Measurements from ENCODE around the gene ZCWPW2.

The ZCWPW2 gene

DNA sequence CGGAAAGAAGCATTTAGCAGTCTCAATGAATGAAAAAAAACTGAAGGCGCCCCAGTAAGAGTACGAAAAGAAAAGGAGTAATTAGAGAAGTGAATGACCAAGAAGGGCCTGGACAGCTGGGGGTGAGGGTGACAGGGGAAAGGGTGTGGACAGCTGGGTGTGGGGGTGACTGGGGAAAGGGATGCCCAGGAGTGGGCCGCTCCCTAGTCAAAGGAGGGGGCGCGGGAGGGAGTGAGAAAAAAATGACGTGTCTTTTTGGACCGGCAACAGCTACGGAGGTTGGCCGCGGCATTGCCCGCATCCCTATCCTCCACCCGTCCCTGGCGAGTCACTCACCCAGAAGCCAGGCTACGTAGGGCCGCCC, 274 bp upstream of the ZCWPW2 start:
- TF ChIP-seq, protein P1, sequence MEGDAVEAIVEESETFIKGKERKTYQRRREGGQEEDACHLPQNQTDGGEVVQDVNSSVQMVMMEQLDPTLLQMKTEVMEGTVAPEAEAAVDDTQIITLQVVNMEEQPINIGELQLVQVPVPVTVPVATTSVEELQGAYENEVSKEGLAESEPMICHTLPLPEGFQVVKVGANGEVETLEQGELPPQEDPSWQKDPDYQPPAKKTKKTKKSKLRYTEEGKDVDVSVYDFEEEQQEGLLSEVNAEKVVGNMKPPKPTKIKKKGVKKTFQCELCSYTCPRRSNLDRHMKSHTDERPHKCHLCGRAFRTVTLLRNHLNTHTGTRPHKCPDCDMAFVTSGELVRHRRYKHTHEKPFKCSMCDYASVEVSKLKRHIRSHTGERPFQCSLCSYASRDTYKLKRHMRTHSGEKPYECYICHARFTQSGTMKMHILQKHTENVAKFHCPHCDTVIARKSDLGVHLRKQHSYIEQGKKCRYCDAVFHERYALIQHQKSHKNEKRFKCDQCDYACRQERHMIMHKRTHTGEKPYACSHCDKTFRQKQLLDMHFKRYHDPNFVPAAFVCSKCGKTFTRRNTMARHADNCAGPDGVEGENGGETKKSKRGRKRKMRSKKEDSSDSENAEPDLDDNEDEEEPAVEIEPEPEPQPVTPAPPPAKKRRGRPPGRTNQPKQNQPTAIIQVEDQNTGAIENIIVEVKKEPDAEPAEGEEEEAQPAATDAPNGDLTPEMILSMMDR (IDR thresholded peaks at IDR 0.05; ENCODE audit: low read depth, low read length) = no peak
- DNase-seq (ENCODE audit: low read depth in 2 of 2) = peak in 1 of 2 donors; percentile 96
- peak overlapping the region; percentile 78 to 85 for H3K4me3 ChIP-seq (replicated peaks in 1 of 2; ENCODE audit: low read depth in 2 of 2, low read length in 2 of 2)

DNA sequence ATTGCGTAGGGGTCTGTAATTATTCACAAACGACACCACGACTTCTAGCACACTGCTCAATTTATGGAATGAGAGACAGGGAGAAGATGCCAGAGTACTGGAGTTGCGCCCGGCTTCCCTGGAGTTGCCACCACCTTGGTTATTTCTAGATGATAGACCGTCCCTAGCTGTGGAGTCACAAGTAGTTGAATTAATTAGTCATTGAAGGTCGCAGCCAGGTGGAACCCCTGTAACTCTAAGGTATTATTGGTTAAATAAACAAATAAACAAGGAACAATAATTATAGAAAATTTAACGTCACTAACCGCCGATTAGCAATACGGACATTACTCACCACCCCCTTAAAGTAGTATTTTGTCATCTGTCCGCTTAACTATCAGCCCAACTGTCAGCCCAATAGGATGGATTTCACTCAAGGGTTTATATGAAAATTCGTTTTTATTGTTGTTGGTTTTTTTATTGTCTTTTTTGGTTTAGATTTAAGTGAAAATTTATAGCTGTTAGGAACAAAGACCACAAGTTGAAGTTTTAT, 1.0 kb downstream of the ZCWPW2 start:
- peak overlapping the region; percentile 78 to 85 for H3K4me3 ChIP-seq (replicated peaks in 1 of 2; ENCODE audit: low read depth in 2 of 2, low read length in 2 of 2)
- DNase-seq (ENCODE audit: low read depth in 2 of 2) = peak in 1 of 2 donors; percentile 57
- TF ChIP-seq, protein P1 (IDR thresholded peaks at IDR 0.05; ENCODE audit: low read depth, low read length) = peak; percentile 0

GRCh38 chr3:28376424-28376823, 27.9 kb downstream of the ZCWPW2 start:
- H3K4me3 ChIP-seq (replicated peaks in 1 of 2; ENCODE audit: low read depth in 2 of 2, low read length in 2 of 2) = no peak overlapping the region
- TF ChIP-seq, protein P1 (IDR thresholded peaks at IDR 0.05; ENCODE audit: low read depth, low read length) = no peak
- peak; percentile 94 for DNase-seq (ENCODE audit: low read depth in 2 of 2)

DNA sequence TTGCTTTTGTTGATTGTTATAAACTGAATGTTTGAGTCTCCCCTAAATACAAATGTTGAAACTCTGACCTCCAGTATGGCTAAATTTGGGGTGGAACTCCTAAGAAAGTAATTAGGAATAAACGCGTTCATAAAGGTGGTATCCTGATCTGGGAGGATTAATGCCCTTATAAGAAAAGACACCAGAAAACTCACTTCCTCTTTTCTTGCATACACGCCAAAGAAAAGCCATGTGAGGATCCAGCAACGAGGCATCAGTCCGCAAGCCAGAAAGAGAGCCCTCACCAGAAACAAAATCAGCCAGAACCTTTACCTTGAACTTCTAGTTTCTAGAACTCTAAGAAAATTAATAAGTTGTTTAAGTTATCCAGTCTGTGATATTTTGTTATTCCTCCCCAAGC, 37.5 kb downstream of the ZCWPW2 start:
- H3K4me3 ChIP-seq (replicated peaks in 1 of 2; ENCODE audit: low read depth in 2 of 2, low read length in 2 of 2) = no peak overlapping the region
- DNase-seq (ENCODE audit: low read depth in 2 of 2) = no peak
- TF ChIP-seq, protein P1 (IDR thresholded peaks at IDR 0.05; ENCODE audit: low read depth, low read length) = no peak

- TF ChIP-seq, protein P1 (IDR thresholded peaks at IDR 0.05; ENCODE audit: low read depth, low read length) = no peak
- H3K4me3 ChIP-seq (replicated peaks in 1 of 2; ENCODE audit: low read depth in 2 of 2, low read length in 2 of 2) = no peak overlapping the region
Observed at GRCh38 chr3:28388978-28389377, 40.5 kb downstream of the ZCWPW2 start.

DNA sequence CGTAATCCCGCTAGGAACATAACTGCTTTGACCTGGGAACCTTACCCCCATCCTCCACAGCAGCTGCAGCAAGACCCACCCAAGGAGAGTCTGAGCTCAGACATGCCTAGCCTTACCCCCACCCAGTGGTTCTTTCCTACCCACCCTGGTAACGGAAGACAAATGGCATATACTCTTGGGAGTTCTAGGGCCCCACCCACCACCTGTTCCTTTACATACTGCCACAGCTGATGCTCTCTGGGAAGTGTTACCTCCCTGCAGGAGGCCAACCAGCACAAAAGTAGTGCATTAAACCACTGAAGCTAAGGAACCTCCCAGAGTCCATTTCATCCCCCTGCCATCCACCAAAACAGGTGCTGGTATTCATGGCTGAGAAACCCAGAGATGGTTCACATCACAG, 50.7 kb downstream of the ZCWPW2 start:
- DNase-seq (ENCODE audit: low read depth in 2 of 2) = no peak
- H3K4me3 ChIP-seq (replicated peaks in 1 of 2; ENCODE audit: low read depth in 2 of 2, low read length in 2 of 2) = no peak overlapping the region
- TF ChIP-seq, protein P1 (IDR thresholded peaks at IDR 0.05; ENCODE audit: low read depth, low read length) = no peak

More at GRCh38 chr3:28388978-28389377, 40.5 kb downstream of the ZCWPW2 start:
- DNase-seq (ENCODE audit: low read depth in 2 of 2) = no peak

- H3K4me3 ChIP-seq (replicated peaks in 1 of 2; ENCODE audit: low read depth in 2 of 2, low read length in 2 of 2) = no peak overlapping the region
- TF ChIP-seq, protein P1 (IDR thresholded peaks at IDR 0.05; ENCODE audit: low read depth, low read length) = no peak
- peak in 1 of 2 donors; percentile 4 for DNase-seq (ENCODE audit: low read depth in 2 of 2)
Observed at GRCh38 chr3:28406241-28406640, 57.7 kb downstream of the ZCWPW2 start.

All from cardiac fibroblast (primary cell).